GM18519 (cell line): Measurements from ENCODE around the gene RNF44.
"Not testable (repeated sequence)": the region's sequence is repeated elsewhere in the genome, so short reads cannot be mapped to it uniquely, and the experiment has no call there.

ENCODE experiments used
- ATAC-seq: cut with Tn5 transposase; IDR thresholded peaks from one replicate; pipeline ENCODE4 v1.9.1; 2021; ENCODE audit warnings: mild to moderate bottlenecking, moderate library complexity; ENCODE audit not compliant: unreplicated experiment, low FRiP score

RNF44 gene

DNA sequence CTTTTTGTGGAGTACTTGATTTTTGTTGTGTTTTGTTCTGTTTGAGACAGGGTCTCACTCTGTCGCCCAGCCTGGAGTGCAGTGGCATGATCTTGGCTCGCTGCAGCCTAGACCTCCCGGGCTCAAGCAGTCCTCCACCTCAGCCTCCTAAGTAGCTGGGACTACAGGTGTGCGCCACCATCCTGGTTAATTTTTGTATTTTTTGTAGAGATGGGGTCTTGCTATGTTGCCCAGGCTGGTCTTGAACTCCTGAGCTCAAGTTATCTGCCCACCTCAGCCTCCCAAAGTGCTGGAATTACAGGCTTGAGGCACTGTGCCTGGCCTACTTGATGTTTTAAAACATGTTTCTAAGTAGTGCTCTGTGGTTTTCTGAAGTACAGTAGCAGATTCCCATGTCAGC, 50.0 kb downstream of the RNF44 start:
- not testable (repeated sequence) for ATAC-seq

DNA sequence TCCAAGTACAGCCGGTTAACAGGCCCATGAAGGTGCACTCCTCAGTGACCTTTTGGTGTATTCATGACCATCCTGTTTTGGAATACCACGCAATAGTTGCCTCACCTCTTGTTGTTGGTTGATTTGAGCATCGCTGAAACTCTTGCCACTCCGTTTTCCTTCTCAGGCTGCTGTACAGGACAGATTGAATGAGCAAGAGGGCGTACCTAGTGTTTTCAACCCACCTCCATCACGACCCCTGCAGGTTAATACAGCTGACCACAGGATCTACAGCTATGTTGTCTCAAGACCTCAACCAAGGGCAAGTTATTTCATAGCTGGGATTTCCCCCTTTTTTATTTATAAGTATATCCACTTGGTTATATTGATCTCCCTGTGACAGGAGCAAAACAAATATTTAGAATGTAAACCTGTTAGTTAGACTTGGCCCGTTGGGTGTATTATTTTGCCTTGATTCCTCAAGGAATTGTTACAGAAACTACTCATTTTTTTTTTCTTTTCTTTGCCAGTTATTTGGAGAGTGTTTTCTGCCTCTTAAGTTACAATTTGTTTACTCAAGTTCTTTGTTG, 50.9 kb downstream of the RNF44 start:
- no peak for ATAC-seq

DNA sequence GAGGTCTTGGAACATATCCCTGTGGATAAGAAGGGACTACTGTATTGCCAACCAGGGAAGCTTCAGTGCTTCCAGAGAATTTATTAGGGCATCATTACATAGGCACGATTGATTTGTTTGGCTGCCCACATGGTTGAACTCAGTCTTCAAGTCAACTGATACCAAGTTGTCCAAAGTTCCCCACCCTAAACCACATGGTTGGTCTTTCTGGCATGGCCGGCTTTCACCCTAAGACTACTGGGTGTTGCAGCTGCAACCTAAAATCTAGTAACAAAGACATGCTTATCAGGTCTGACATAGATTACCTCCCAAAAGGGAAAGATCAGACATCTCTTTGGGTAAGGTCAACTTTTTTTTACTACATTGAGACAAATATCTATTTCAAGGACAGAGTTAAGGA, 52.0 kb downstream of the RNF44 start:
- no peak for ATAC-seq

DNA sequence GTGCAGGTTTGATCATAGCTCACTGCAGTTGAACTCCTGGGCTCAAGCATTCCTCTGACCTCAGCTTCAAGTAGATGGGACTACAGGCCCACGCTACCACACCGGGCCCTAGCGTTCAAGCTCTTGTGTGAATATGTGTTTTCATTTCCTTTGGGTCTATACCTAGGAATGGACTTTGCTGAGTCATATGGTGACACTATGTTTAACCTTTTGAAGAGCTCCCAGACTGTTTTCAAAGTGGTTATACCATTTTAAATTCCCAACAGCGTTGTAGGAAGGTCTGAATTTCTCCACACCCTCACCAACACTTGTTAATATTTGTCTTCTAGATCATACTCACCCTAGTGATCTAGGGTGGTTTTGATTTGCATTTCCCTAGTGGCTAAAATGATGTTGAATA, 55.5 kb downstream of the RNF44 start:
- no peak for ATAC-seq
